Cardiac muscle cell (in vitro differentiated cells and primary cell): Measurements from ENCODE around the gene CHST8. TPM values are rescaled to one million over a fixed set of nuclear protein-coding genes. Genes with fewer than 3 reads are reported as not detected.

Experiments used
- DNase-seq, 2 donors: peaks; one replicate each; pipeline versions ENCODE4 v3.0.0 to v3.0.0-alpha.2; 2010 to 2017; ENCODE audit warnings: low read depth in 1 of 2, low spot score in 1 of 2
- H3K27ac ChIP-seq: fragments of 200-600 bp; sonication (generic); 2 replicates; pipeline ENCODE4 v1.5.1; 2016
- H3K27me3 ChIP-seq: fragments of 200-600 bp; sonication (generic); 2 replicates; pipeline ENCODE4 v1.6.0; 2016; ENCODE audit warnings: control low read depth
- H3K36me3 ChIP-seq: fragments of 200-600 bp; sonication (generic); 2 replicates; pipeline ENCODE4 v1.5.1; 2016; ENCODE audit warnings: control low read depth
- H3K4me1 ChIP-seq: fragments of 200-600 bp; sonication (generic); 2 replicates; pipeline ENCODE4 v1.8.1; 2017; ENCODE audit warnings: low read depth, mild to moderate bottlenecking, mixed run types
- H3K4me3 ChIP-seq: fragments of 200-600 bp; sonication (generic); 2 replicates; pipeline ENCODE4 v1.5.1; 2016; ENCODE audit warnings: mild to moderate bottlenecking
- H3K9me3 ChIP-seq: fragments of 200-600 bp; sonication (generic); 2 replicates; pipeline ENCODE4 v1.5.1; 2017; ENCODE audit warnings: low read depth, mild to moderate bottlenecking, control low read depth
- polyA plus RNA-seq: library from polyadenylated mRNA; unstranded; fragments of >200 nt; fragmentation: Nextera tagmentation; extraction: Ambion mirVana; gene quantifications from 2 replicates; pipeline ENCODE4 v1.2.1, GENCODE V29; 2016
- total RNA-seq: library from RNA; depleted of rRNA; stranded (reverse); fragments of >200 nt; gene quantifications from 2 replicates; pipeline ENCODE4 v1.2.3, GENCODE V29; 2016
- TF ChIP-seq, protein P1 (sequence below): IDR thresholded peaks from 2 replicates; pipeline ENCODE4 v1.5.1; 2012; ENCODE audit warnings: low read depth, mild to moderate bottlenecking, low read length

CHST8 gene
- total and polyA plus RNA-seq, 2 experiments from 2014 or later = 0.84 to 0.89 TPM

DNA sequence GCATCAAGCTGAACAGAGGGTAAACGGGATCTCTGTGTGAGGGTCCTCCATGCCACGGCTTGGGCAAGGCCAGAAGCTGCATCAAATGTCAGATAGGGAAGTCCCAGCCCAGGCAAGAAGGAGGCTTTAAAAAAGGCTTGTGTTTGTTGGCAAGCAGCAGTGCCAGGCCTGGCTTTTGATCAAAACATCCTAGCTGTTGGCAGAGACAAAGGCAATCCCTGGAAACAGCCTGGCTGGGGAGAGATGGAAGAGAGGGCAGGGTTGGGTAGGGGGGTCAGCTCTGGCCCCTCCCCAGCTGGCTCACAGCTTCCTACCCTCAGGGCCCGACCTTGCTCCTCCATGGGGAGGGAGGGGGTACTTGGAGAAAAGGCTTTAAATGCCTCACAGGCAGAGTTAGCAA, 113.2 kb downstream of the CHST8 start:
- no peak for DNase-seq
- no peak overlapping the region for H3K27ac ChIP-seq
- H3K4me3 ChIP-seq = no peak overlapping the region
- H3K4me1 ChIP-seq = no peaks in the 10 kb centered on the region
- TF ChIP-seq, protein P1, sequence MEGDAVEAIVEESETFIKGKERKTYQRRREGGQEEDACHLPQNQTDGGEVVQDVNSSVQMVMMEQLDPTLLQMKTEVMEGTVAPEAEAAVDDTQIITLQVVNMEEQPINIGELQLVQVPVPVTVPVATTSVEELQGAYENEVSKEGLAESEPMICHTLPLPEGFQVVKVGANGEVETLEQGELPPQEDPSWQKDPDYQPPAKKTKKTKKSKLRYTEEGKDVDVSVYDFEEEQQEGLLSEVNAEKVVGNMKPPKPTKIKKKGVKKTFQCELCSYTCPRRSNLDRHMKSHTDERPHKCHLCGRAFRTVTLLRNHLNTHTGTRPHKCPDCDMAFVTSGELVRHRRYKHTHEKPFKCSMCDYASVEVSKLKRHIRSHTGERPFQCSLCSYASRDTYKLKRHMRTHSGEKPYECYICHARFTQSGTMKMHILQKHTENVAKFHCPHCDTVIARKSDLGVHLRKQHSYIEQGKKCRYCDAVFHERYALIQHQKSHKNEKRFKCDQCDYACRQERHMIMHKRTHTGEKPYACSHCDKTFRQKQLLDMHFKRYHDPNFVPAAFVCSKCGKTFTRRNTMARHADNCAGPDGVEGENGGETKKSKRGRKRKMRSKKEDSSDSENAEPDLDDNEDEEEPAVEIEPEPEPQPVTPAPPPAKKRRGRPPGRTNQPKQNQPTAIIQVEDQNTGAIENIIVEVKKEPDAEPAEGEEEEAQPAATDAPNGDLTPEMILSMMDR = no peak
- H3K9me3 ChIP-seq = no peaks in the 10 kb centered on the region
- H3K27me3 ChIP-seq = no peaks in the 10 kb centered on the region
- H3K36me3 ChIP-seq = no peaks in the 10 kb centered on the region

DNA sequence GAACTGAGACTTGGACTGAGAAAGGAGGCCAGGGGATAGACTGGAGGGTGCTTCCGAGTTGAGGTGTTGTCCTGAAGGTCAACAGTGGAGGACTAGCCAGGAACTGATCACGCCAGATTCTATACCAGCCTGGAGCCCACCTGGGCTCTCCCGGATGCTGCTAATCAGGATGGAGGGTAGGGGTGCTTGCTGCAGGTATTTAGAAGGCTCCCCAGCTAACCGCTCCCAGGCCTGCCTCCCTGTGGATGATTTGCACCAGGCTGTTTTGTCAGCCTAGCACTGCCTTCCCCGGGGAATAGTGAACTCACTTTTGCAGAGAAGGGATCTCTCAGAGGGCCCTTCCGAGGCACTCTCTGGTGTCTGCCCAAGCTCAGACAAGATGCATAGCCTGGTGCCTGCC, 114.4 kb downstream of the CHST8 start:
- Histone ChIP-seq H3K27me3 (no peaks in the 10 kb centered on the region), H3K27ac (no peak overlapping the region), H3K36me3 (no peaks in the 10 kb centered on the region), H3K4me3 (no peak overlapping the region), H3K4me1 (no peaks in the 10 kb centered on the region), H3K9me3 (no peaks in the 10 kb centered on the region)
- no peak for DNase-seq
- TF ChIP-seq, protein P1 = no peak

DNA sequence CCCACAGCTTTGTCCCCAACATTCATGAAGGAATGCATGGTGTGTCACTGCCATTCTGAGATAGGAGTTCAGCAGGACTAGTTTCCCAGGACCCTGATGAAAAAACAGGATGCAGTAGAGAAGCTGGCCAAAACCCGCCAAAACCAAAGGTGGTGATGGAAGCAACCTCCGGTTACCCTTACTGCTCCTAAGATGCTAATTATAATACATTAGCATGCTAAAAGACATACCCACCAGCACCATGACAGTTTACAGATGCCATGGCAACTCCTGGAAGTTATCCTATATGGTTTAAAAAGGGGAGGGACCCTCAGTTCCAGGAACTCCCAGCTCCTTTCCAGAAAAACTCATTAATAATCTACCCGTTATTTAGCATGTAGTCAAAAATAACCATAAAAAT, 115.0 kb downstream of the CHST8 start:
- Histone ChIP-seq H3K9me3 (no peaks in the 10 kb centered on the region), H3K27me3 (no peaks in the 10 kb centered on the region), H3K4me1 (no peaks in the 10 kb centered on the region), H3K36me3 (no peaks in the 10 kb centered on the region), H3K4me3 (no peak overlapping the region), H3K27ac (no peak overlapping the region)
- TF ChIP-seq, protein P1 = no peak
- DNase-seq = no peak

DNA sequence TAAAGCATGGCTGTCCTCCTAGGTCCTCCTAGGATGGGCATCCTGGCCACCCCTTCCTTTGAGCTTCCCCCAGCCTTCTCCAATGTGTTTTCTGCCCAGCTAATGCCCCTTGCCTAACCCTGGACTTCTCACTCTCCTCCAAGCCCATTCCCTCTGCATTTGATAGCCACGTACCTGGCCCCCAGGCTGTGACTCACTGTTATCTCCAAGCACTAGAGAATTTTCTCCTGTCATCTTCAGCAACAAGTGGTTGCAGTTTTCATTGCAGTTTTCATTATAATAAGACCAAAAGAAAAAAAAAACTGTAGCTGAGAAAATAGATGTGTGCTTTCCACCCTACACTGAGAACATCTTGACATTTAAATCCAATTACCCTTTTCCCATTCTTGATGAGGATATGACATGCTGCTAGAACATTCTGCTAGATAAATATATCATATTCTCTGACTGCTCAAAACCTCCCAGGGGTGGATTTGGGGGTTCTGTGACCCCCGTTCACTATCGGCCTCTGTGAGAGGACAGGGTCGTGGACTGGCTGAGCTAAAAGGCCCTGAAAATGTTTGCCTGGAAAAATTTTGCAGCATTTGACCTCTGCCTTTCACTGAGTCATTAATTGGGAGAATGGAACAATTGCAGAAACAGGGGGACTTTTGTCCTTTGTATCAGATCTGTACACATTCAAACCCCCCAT, 116.1 kb downstream of the CHST8 start:
- no peaks in the 10 kb centered on the region for H3K27me3 ChIP-seq
- no peak for DNase-seq
- H3K27ac ChIP-seq = no peak overlapping the region
- H3K9me3 ChIP-seq = no peaks in the 10 kb centered on the region
- H3K4me1 ChIP-seq = no peaks in the 10 kb centered on the region
- no peak overlapping the region for H3K4me3 ChIP-seq
- TF ChIP-seq, protein P1 = no peak
- H3K36me3 ChIP-seq = no peaks in the 10 kb centered on the region

GRCh38 chr19:33740811-33741396, 119.2 kb downstream of the CHST8 start:
- no peaks in the 10 kb centered on the region for H3K4me1 ChIP-seq
- no peaks in the 10 kb centered on the region for H3K9me3 ChIP-seq
- H3K36me3 ChIP-seq = no peaks in the 10 kb centered on the region
- H3K27me3 ChIP-seq = no peaks in the 10 kb centered on the region
- H3K27ac ChIP-seq = no peak overlapping the region
- TF ChIP-seq, protein P1 = no peak
- no peak overlapping the region for H3K4me3 ChIP-seq
- DNase-seq = peak; percentile 58 to 88
